ENCODE results near the gene TTC9.
A peak's percentile ranks its signal among the peaks of the same experiment; 100 is the strongest.

TTC9 gene

GRCh38 chr14:70641548-70642302 is at the start of gene TTC9:
Gene TTC9, plus strand, starts transcription at chr14:70641916. Its CDS starts 214 bp downstream, at chr14:70642130.
- Histone ChIP-seq H3K9me3 (ENCODE audit: insufficient read depth, low read depth, low read length) (no peaks in the 10 kb centered on the region), H3K9me2 (replicated peaks; ENCODE audit: low read depth, low read length) (no peaks in the 10 kb centered on the region), H3K9ac (ENCODE audit: low read depth, low read length, poor library complexity, severe bottlenecking) (peak within 1 kb of the TSS; percentile 73), H3K79me2 (ENCODE audit: insufficient read depth, low read length) (peaks cover 47% of the 10 kb centered on the region), H3K4me3 (ENCODE audit: low read length, poor library complexity, severe bottlenecking) (peak within 1 kb of the TSS; percentile 87), H3K4me2 (ENCODE audit: low read depth, low read length, poor library complexity, severe bottlenecking) (peak within 1 kb of the TSS; percentile 94), H3K4me1 (ENCODE audit: insufficient read depth, low read length, poor library complexity, severe bottlenecking) (peaks cover 38% of the 10 kb centered on the region), H3K27me3 (ENCODE audit: insufficient read depth, low read length, poor library complexity, severe bottlenecking) (no peaks in the 10 kb centered on the region), H4K20me1 (ENCODE audit: insufficient read depth, low read length, poor library complexity, severe bottlenecking) (no peaks in the 10 kb centered on the region), H3K36me3 (ENCODE audit: insufficient read depth, low read length) (no peaks in the 10 kb centered on the region), H3F3A (ENCODE audit: low read depth) (no peaks in the 10 kb centered on the region), H2AFZ (ENCODE audit: low read length) (peak within 1 kb of the TSS; percentile 91)
- TF ChIP-seq CTCF (conservative IDR thresholded peaks at IDR 0.05; ENCODE audit: low read length) (no peak), EZH2phosphoT487 (IDR thresholded peaks at IDR 0.05; ENCODE audit: borderline replicate concordance) (no peak)

GRCh38 chr14:70594461-70594860 is 47.3 kb upstream of the TTC9 start:
- Histone ChIP-seq H3K4me1 (ENCODE audit: insufficient read depth, low read length, poor library complexity, severe bottlenecking) (peaks cover 5% of the 10 kb centered on the region), H3K9me3 (ENCODE audit: insufficient read depth, low read depth, low read length) (no peaks in the 10 kb centered on the region), H3K36me3 (ENCODE audit: insufficient read depth, low read length) (peaks cover 65% of the 10 kb centered on the region; the same call in 1 of the 2 replicates), H3K4me2 (ENCODE audit: low read depth, low read length, poor library complexity, severe bottlenecking) (no peak overlapping the region), H3K4me3 (ENCODE audit: low read length, poor library complexity, severe bottlenecking) (no peak overlapping the region), H3K9me2 (replicated peaks; ENCODE audit: low read depth, low read length) (no peaks in the 10 kb centered on the region), H3K27me3 (ENCODE audit: insufficient read depth, low read length, poor library complexity, severe bottlenecking) (no peaks in the 10 kb centered on the region), H3K9ac (ENCODE audit: low read depth, low read length, poor library complexity, severe bottlenecking) (no peak overlapping the region), H4K20me1 (ENCODE audit: insufficient read depth, low read length, poor library complexity, severe bottlenecking) (peaks cover 25% of the 10 kb centered on the region), H3K79me2 (ENCODE audit: insufficient read depth, low read length) (peaks cover 69% of the 10 kb centered on the region), H2AFZ (ENCODE audit: low read length) (no peak overlapping the region), H3F3A (ENCODE audit: low read depth) (no peaks in the 10 kb centered on the region)
- TF ChIP-seq EZH2phosphoT487 (IDR thresholded peaks at IDR 0.05; ENCODE audit: borderline replicate concordance) (no peak), CTCF (conservative IDR thresholded peaks at IDR 0.05; ENCODE audit: low read length) (no peak)

- H3K79me2 ChIP-seq (ENCODE audit: insufficient read depth, low read length) = peaks cover 74% of the 10 kb centered on the region
- H4K20me1 ChIP-seq (ENCODE audit: insufficient read depth, low read length, poor library complexity, severe bottlenecking) = peaks cover 33% of the 10 kb centered on the region
- no peak overlapping the region for H3K4me2 ChIP-seq (ENCODE audit: low read depth, low read length, poor library complexity, severe bottlenecking)
- no peak overlapping the region for H3K4me3 ChIP-seq (ENCODE audit: low read length, poor library complexity, severe bottlenecking)
- H3K9me3 ChIP-seq (ENCODE audit: insufficient read depth, low read depth, low read length) = no peaks in the 10 kb centered on the region
- no peak overlapping the region for H2AFZ ChIP-seq (ENCODE audit: low read length)
- TF ChIP-seq EZH2phosphoT487 (IDR thresholded peaks at IDR 0.05; ENCODE audit: borderline replicate concordance) (no peak), CTCF (conservative IDR thresholded peaks at IDR 0.05; ENCODE audit: low read length) (no peak)
- H3K27me3 ChIP-seq (ENCODE audit: insufficient read depth, low read length, poor library complexity, severe bottlenecking) = no peaks in the 10 kb centered on the region
- no peaks in the 10 kb centered on the region for H3F3A ChIP-seq (ENCODE audit: low read depth)
- H3K9me2 ChIP-seq (replicated peaks; ENCODE audit: low read depth, low read length) = no peaks in the 10 kb centered on the region
- peaks cover 55% of the 10 kb centered on the region; the same call in 1 of the 2 replicates for H3K36me3 ChIP-seq (ENCODE audit: insufficient read depth, low read length)
- no peak overlapping the region for H3K9ac ChIP-seq (ENCODE audit: low read depth, low read length, poor library complexity, severe bottlenecking)
- peaks cover 5% of the 10 kb centered on the region for H3K4me1 ChIP-seq (ENCODE audit: insufficient read depth, low read length, poor library complexity, severe bottlenecking)
Observed at GRCh38 chr14:70595443-70596185, 46.1 kb upstream of the TTC9 start.

All from Loucy (cell line).